Upper lobe of right lung (tissue), 1 donor: ENCODE data around the gene MIA. TPM values are rescaled to one million over a fixed set of nuclear protein-coding genes. Genes with fewer than 3 reads are reported as not detected.

Experiments used
- ATAC-seq: fragments of 200-7000 bp; cut with Tn5 transposase; one replicate; pipeline ENCODE4 v1.9.1; 2020; ENCODE audit warnings: mild to moderate bottlenecking, moderate library complexity
- DNase-seq: peaks from one replicate; pipeline ENCODE4 v3.0.0-alpha.2; 2020
- H3K27ac ChIP-seq: fragments of 200-600 bp; one replicate; pipeline ENCODE4 v1.8.0; 2022
- H3K27me3 ChIP-seq: fragments of 200-600 bp; one replicate; pipeline ENCODE4 v1.8.0; 2022; ENCODE audit warnings: mild to moderate bottlenecking
- H3K36me3 ChIP-seq: fragments of 200-600 bp; one replicate; pipeline ENCODE4 v1.8.0; 2022
- H3K4me1 ChIP-seq: fragments of 200-600 bp; one replicate; pipeline ENCODE4 v1.8.0; 2022
- H3K4me3 ChIP-seq: fragments of 200-600 bp; one replicate; pipeline ENCODE4 v1.8.0; 2022; ENCODE audit warnings: mild to moderate bottlenecking
- H3K9me3 ChIP-seq: fragments of 200-600 bp; one replicate; pipeline ENCODE4 v1.8.0; 2022
- intact Hi-C: fragments of 100-400 bp; cut with DNase I; formaldehyde crosslinking; loops from one replicate; pipeline ENCODE4 v1.11.0; 2022
- total RNA-seq: library from RNA; stranded (reverse); fragmentation: NEBNext Ultra II Directional; extraction: Animal tissue kit (Norgen Biotek cat#: 25700); gene quantifications from one replicate; pipeline ENCODE4 v1.2.1, GENCODE V29; 2021
- TF ChIP-seq, protein P1 (sequence below): fragments of 200-600 bp; IDR thresholded peaks from one replicate; pipeline ENCODE4 v1.8.0; 2022; ENCODE audit warnings: antibody characterized with exemption
- donor health status: DM: no; HTN: yes; CAD: no; lungs with severe emphysema.

The MIA gene
- total RNA-seq, 1 donor from 2014 or later: not detected

DNA sequence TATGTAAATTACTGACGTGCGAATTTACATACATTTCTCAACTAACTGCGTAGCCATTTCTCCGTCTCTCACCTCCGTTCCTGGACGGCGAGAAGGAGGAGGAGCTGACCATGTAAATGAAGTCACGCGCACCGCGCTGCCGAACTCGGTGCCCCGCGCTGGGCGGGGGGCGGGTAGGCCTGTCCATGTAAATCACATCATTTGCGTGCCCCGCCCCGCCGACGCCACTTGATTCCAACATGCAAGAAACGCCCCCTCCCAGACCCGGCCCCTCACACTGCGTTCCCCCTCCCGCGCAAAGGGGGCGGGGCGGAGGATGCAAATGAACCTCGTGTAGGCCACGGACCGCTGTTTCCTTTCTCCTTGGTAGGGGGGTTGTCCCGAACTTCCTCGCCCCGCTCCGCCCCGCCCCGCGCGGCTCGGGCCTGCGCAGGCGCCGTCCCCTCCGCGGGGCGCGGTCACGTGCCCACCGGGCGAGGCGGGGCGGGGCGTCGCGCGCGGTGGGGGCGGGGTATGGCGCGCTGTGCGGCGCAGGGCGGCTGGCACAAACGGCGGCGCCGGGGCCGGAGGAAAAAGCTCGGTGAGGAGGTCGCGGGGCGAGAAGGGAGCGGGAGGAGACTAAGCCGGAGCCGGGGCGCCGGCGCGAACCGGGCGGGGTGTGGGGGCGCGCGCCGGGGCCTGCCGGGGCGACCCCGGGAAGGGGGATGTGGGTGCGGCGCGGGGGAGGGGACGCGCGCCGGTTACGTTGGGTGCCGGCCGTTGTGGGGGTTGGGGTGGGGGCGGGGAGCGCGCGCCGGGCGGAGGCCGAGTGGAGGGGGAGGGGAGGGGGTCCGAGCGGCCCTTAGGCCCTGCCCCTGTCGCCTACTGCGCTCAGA lies 23.6 kb downstream of the MIA start, which contains the start of gene EGLN2:
Gene EGLN2 (plus strand): TSS at position 509 of the 875 bp plus-strand sequence. CDS start 1,382 bp downstream, outside the sequence.
- Histone ChIP-seq H3K27ac (peak within 1 kb of the TSS; percentile 92), H3K36me3 (peaks cover 24% of the 10 kb centered on the region), H3K27me3 (no peaks in the 10 kb centered on the region), H3K4me1 (peaks cover 47% of the 10 kb centered on the region), H3K9me3 (no peaks in the 10 kb centered on the region), H3K4me3 (peak within 1 kb of the TSS; percentile 96)
- peak; percentile 100 for DNase-seq
- TF ChIP-seq, protein P1, sequence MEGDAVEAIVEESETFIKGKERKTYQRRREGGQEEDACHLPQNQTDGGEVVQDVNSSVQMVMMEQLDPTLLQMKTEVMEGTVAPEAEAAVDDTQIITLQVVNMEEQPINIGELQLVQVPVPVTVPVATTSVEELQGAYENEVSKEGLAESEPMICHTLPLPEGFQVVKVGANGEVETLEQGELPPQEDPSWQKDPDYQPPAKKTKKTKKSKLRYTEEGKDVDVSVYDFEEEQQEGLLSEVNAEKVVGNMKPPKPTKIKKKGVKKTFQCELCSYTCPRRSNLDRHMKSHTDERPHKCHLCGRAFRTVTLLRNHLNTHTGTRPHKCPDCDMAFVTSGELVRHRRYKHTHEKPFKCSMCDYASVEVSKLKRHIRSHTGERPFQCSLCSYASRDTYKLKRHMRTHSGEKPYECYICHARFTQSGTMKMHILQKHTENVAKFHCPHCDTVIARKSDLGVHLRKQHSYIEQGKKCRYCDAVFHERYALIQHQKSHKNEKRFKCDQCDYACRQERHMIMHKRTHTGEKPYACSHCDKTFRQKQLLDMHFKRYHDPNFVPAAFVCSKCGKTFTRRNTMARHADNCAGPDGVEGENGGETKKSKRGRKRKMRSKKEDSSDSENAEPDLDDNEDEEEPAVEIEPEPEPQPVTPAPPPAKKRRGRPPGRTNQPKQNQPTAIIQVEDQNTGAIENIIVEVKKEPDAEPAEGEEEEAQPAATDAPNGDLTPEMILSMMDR: no peak
- peak; percentile 90 for ATAC-seq
- intact Hi-C loops: no loop called here

DNA sequence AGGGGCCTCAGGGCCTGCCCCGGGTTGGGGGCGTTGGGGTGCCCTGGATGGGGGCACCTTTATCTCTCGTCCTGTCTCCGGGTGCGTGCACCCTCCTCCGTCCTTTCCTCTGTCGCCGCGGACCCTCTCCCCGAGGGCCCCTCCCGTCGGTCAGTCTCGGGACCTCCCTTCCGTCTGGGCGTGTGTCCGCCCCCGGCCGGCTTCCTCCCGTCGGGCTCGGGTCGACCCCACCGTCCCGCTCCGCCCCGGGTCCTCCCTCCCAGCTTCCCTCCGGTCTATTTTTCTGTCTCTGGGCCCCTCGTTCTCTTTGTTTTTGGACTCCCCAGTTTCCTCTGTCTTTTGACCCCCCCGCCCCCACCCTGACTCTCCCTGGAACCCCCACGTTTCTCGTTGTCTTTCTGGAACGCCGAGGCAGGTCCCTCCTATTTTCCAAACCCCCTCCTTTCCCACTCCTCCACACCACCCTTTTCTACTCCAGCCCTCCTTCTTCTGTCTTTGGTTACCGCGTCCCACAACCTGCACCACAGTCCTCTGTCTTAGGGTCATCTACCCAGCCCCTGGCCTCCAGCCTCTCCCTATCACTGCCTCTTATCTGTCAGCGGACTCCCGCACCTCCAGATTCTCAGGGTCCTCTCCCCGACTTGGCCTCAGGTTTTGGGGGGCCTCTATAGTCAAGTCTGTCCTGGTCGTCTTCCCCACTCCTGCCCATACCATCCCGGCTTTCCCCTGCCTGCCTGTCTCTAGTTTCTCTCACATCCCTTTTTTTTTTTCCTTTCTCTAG lies 24.4 kb downstream of the MIA start:
- Histone ChIP-seq H3K36me3 (peaks cover 31% of the 10 kb centered on the region), H3K27ac (peak overlapping the region; percentile 92), H3K27me3 (no peaks in the 10 kb centered on the region), H3K4me1 (peaks cover 56% of the 10 kb centered on the region), H3K9me3 (no peaks in the 10 kb centered on the region), H3K4me3 (peak overlapping the region; percentile 96)
- intact Hi-C loops: no loop called here
- TF ChIP-seq, protein P1: no peak
- DNase-seq (peak; percentile 86), ATAC-seq (peak; percentile 6)

DNA sequence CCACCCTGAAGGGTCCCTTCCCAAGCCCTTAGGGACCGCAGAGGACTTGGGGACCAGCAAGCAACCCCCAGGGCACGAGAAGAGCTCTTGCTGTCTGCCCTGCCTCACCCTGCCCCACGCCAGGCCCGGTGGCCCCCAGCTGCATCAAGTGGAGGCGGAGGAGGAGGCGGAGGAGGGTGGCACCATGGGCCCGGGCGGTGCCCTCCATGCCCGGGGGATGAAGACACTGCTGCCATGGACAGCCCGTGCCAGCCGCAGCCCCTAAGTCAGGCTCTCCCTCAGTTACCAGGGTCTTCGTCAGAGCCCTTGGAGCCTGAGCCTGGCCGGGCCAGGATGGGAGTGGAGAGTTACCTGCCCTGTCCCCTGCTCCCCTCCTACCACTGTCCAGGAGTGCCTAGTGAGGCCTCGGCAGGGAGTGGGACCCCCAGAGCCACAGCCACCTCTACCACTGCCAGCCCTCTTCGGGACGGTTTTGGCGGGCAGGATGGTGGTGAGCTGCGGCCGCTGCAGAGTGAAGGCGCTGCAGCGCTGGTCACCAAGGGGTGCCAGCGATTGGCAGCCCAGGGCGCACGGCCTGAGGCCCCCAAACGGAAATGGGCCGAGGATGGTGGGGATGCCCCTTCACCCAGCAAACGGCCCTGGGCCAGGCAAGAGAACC lies 25.1 kb downstream of the MIA start:
- H3K4me1 ChIP-seq: peaks cover 63% of the 10 kb centered on the region
- peak overlapping the region; percentile 92 for H3K27ac ChIP-seq
- peak overlapping the region; percentile 96 for H3K4me3 ChIP-seq
- DNase-seq (peak; percentile 73), ATAC-seq (no peak)
- intact Hi-C loops: no loop called here
- no peaks in the 10 kb centered on the region for H3K9me3 ChIP-seq
- H3K27me3 ChIP-seq: no peaks in the 10 kb centered on the region
- TF ChIP-seq, protein P1: no peak
- H3K36me3 ChIP-seq: peaks cover 38% of the 10 kb centered on the region

DNA sequence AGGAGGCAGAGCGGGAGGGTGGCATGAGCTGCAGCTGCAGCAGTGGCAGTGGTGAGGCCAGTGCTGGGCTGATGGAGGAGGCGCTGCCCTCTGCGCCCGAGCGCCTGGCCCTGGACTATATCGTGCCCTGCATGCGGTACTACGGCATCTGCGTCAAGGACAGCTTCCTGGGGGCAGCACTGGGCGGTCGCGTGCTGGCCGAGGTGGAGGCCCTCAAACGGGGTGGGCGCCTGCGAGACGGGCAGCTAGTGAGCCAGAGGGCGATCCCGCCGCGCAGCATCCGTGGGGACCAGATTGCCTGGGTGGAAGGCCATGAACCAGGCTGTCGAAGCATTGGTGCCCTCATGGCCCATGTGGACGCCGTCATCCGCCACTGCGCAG lies 25.7 kb downstream of the MIA start:
- intact Hi-C loops: no loop called here
- peak; percentile 63 for DNase-seq
- H3K27me3 ChIP-seq: no peaks in the 10 kb centered on the region

More for the DNA sequence above, 25.7 kb downstream of the MIA start:
- peak overlapping the region; percentile 96 for H3K4me3 ChIP-seq
- peak overlapping the region; percentile 92 for H3K27ac ChIP-seq
- TF ChIP-seq, protein P1: no peak
- no peaks in the 10 kb centered on the region for H3K9me3 ChIP-seq
- ATAC-seq: no peak
- peaks cover 43% of the 10 kb centered on the region for H3K36me3 ChIP-seq
- H3K4me1 ChIP-seq: peaks cover 68% of the 10 kb centered on the region
